Activated CD4-positive, CD25-positive, alpha-beta regulatory T cell treated with anti-CD3 and anti-CD28 coated beads, Interleukin-2, amount 50 U/mL, for 16 hours (primary cell): ENCODE results near the gene GCDH.
"Not testable (repeated sequence)": the region's sequence is repeated elsewhere in the genome, so short reads cannot be mapped to it uniquely, and the experiment has no call there.

ENCODE experiments used
- DNase-seq: peaks from one replicate; pipeline ENCODE4 v3.0.0-alpha.2; 2020; ENCODE audit warnings: low read depth, low spot score

The GCDH gene

DNA sequence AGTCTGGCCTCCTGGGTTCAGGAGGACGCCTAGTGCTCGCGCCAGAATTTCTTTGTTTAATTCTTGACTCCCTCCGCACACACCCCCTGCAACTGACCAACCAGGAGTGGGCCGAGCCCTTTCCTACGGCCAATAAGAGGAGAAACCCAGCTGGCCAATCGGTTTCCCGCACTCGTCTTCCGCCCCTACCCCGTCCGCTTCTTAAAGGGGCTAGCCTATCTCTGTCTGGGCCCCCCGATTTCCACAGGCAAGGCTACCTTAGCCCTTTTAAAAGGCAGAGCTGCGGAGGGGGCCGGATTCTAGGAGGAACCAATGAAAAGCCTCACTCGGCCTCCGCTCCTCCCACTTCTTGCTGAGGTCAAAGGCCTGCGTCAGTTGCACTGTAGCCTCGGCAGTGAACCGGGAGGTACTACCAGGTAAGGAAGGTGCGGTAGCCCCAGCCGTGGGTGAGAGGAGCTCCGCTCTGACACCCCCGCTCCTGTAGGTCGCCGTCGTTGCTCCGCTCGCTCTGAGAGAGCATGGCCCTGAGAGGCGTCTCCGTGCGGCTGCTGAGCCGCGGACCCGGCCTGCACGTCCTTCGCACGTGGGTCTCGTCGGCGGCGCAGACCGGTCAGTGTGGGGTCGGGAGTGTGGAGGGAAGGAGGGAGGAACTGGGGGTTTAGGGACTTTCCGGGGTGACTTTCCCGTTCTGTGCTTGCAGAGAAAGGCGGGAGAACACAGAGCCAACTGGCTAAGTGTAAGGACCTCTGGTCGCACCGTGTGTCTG, at the start of gene GCDH:
GCDH (plus strand) TSS at position 374 of the 766 bp plus-strand sequence; CDS start at position 519, 145 bp downstream.
- DNase-seq, result peak; percentile 96

DNA sequence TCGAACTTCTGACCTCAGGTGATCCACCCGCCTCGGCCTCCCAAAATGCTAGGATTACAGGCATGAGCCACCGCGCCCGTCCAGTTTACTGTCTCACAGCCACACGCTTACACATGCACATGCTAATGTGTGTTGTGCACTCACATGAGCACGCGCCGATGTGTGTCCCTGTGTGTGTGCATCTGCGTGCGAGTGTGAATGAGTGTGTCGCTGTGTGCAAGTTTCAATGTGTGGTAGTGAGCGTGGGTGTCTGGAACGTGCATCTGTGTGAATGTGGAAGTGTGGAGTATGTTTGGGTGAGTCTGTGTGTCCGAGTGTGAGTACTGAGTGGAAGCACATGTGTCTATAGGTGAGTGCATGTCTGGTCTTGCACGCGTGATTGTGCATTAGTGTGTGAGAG, 48.4 kb upstream of the GCDH start:
- no peak for DNase-seq

DNA sequence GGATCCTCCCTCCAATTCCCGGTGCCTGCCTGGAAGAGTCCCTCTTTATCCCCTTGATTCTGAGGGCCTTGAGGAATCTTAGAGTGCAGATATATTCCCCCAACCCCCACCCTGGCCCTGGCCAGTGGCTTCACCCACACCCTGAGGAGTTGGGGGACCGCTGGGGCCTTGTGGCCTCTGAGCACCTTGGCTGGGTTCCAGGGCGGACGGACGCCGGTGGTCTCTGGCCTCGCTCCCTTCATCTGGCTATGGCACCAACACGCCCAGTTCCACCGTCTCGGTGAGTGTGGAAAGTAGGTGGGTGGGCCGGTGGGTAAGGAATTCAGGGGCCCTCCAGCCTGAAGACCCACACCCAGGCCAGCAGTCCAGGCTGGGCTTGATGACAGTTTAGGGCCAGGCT, 47.6 kb upstream of the GCDH start:
- DNase-seq, result no peak

DNA sequence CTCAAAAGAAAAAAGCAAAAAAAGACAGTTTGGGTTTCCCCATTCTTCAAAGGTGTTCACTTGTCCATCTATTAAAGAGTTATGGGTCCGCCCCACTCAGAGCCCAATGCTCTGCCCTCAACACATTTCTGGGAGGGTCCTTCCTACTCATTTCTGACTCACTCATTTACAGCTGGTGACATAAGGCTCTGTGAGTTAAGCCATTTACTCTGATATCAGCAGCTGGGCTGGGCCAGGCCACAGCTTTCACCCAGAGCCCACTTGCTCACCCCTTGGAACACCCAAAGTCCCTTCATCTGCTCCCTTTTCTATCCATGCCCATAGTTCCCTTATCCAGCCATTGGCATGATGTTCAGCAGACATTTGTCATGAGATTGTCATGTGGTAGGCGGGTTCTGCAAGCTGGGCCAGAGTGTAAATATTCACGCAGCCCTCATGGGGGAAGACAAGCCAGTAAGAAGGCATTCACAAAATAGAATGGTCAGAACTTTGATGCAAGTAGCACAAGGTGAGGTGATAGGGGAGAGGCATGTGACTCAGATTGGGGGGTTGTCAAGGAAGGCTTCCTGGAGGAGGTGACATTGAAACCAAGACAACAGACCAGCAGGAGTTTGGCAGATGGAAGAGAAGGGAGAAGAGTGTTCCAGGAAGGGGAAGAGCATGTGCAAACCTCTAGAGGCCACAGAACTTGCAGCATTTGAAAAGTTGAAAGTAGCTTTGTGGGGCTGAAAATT, 46.8 kb upstream of the GCDH start:
- DNase-seq, result no peak

DNA sequence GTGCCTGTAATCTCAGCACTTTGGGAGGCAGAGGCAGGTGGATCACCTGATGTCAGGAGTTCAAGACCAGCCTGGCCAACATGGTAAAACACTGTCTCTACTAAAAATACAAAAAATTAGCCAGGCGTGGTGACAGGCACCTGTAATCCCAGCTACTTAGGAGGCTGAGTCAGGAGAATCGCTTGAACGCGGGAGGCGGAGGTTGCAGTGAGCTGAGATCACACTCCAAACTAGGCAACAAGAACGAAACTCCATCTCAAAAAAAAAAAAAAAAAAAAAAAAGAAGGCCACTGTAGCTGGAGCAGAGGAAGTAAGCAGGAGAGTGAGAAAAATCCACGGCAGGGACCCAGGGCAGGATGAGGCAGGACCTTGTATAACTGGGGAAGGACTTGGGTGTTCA, 44.3 kb upstream of the GCDH start:
- not testable (repeated sequence) for DNase-seq

DNA sequence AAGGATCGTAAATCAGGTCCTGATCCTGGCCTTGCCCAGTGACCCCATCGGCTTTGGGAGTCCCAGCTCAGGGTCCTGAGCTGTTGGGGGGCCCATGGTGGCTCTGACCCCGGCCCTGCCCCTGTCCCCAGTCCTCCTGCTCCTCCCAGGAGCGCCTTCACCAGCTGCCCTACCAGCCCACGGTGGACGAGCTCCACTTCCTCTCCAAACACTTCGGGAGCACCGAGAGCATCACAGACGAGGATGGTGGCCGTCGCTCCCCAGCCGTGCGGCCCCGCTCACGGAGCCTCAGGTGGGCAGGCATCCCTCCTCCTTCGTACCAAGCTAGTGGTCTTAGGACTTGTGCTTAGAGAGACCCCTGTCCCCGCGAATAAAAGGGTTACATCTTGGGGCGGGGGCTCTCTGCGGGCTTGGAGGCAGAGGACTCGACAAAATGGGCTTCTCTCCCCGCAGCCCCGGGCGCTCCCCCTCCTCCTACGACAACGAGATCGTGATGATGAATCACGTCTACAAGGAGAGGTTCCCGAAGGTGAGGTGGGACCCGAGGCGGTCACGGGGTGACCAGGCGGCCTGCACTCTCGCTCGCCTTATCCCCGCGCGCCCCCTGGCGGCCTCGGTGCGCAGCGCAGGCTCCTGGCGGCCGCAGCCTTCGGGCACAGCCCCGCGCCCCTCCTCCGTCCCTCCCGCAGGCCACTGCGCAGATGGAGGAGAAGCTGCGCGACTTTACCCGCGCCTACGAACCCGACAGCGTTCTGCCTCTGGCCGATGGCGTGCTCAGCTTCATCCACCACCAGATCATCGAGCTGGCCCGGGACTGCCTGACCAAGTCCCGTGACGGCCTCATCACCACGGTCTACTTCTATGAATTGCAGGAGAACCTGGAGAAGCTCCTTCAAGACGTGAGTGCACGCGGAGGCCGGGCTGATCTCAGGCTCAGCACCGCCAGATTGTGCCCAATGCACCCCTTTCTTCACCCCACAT, 43.5 kb upstream of the GCDH start:
- DNase-seq, result peak; percentile 66

DNA sequence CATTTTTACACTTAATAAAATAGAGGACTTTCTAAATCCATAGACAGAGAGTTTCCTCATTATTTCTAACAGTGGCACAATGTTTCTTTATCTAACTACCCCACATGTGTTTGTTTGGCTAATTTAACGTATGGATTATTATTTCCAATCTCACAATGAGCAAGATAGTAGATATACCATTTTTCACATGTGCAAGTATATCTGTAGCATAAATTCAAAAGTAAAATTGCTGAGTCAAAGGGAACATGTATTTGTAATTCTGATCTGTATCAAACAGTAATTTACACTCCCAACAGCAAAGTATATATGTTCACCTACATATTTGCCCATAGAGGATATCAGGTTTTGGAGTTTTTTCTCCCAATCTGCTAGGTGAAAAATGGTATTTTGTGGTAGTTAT, 34.3 kb upstream of the GCDH start:
- DNase-seq, result no peak

DNA sequence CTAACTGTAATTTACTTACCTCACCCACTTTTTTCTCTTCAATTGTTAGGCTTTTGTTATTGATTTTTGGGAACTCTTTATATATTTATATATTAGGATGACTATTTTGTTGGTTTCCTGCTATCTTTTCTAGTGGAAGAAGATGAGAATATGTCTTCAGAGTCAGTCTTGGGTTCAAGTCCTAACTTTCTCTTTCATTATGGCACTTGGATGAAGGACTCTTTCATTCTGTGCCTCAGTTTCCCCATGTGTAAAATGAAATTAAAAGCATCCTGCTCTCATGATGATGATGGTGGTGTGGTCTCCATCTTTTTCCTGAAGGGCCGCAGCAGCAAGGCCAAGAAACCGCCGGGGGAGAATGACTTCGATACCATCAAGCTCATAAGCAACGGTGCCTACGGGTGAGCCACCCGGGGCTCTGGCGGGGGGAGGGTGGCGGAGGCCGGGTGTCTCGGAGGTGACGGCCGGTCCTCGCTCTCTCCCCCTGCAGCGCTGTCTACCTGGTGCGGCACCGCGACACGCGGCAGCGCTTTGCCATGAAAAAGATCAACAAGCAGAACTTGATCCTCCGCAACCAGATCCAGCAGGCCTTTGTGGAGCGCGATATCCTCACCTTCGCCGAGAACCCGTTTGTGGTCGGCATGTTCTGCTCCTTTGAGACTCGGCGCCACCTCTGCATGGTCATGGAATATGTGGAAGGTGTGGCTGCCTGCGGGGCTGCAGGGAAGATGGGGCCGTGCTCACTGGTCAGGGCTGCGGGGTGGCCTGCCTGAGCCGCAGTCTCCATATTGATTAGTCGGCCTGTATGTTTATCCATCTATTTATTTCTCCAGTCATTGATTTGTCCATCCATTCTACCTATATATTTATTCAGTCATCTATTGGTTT, 32.7 kb upstream of the GCDH start:
- DNase-seq, result no peak

DNA sequence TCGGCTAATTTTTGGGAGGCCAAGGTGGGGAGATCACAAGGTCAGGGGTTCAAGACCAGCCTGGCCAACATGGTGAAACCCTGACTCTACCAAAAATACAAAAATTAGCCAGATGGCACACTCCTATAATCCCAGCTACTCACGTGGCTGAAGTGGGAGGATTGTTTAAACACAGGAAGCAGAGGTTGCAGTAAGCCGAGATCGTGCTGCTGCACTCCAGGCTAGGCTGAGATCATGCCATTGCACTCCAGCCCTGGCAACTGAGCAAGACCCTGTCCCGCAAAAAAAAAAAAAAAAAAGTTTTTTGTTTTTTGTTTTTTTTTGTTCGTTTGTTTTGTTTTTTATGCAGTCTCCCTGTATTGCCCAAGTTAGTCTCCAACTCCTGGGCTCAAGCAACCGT, 31.4 kb upstream of the GCDH start:
- no peak for DNase-seq

DNA sequence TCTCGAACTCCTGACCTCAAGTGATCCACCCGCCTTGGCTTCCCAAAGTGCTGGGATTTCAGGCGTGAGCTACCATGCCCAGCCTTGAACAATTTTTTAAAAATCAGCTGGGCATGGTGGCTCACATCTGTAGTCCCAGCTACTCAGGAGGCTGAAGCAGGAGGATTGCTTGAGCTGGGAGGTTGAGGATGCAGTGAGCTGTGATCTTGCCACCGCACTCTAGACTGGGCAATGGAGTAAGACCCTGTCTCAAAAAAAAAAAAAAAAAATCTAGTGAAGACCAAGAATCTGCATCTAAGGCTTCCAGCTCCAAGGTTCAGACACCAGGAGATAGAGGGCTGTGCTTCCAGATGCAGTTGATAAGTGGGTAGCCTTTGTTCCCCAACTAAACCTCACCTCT, 26.8 kb upstream of the GCDH start:
- DNase-seq, result no peak

DNA sequence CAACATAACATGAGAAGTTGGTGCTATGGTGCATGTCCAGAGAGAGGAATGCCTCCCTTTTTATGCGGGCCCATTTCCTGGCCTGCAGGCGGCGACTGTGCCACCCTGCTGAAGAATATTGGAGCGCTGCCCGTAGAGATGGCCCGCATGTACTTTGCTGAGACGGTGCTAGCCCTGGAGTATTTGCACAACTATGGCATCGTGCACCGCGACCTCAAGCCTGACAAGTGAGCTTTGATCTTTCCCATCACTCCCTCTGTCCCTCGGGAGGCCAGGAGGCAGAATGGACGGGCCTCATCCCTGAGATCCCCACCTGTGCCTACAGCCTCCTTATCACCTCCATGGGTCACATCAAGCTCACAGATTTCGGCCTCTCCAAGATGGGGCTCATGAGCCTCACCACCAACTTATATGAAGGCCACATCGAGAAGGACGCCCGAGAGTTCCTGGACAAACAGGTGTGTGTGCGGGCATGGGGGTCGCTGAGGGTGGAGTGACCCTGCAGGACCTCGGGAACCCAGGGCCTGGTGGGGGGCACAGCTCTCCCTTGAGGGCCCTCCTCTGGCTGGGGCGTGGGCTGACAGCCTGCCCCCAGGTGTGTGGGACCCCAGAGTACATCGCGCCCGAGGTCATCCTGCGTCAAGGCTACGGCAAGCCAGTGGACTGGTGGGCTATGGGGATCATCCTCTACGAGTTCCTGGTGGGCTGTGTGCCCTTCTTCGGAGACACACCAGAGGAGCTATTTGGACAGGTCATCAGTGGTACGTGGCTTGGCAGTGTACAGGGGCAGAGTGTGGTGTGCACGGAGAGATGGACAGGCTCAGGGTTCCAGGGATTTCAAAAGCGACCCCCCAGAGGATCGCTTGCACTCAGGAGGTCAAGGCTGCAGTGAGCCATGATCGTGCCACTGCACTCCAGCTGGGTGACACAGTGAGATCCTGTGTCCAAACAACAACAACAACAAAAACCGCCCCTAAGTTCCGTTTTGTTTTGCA, 25.9 kb upstream of the GCDH start:
- DNase-seq, result no peak

DNA sequence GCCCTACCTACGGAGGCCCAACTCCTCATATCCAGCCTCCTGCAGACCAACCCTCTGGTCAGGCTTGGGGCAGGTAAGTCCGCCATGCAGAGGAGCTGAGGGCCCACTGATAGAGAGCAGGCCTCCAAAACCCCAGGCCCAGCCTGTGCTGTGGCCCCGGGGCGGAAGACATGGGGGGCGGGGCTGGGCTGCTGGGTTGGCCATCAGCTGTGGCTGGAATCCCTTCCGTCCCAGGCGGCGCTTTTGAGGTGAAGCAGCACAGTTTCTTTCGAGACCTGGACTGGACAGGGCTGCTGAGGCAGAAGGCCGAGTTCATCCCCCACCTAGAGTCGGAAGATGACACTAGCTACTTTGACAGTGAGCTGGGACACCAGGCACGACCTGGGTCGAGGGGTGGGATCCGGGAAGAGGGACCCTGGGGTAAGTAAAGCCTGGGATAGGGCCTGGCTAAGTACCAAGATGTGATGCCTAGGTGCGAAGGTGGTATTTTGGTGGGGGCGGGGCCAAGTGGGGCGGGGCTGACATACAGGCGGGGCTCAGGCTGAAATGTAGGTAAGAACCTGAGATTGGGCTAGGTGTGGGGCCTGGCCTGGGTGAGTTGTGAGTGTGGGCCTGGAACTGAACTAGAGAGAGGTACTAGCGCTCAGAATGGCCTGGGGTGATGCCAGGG, 25.1 kb upstream of the GCDH start:
- DNase-seq, result no peak

DNA sequence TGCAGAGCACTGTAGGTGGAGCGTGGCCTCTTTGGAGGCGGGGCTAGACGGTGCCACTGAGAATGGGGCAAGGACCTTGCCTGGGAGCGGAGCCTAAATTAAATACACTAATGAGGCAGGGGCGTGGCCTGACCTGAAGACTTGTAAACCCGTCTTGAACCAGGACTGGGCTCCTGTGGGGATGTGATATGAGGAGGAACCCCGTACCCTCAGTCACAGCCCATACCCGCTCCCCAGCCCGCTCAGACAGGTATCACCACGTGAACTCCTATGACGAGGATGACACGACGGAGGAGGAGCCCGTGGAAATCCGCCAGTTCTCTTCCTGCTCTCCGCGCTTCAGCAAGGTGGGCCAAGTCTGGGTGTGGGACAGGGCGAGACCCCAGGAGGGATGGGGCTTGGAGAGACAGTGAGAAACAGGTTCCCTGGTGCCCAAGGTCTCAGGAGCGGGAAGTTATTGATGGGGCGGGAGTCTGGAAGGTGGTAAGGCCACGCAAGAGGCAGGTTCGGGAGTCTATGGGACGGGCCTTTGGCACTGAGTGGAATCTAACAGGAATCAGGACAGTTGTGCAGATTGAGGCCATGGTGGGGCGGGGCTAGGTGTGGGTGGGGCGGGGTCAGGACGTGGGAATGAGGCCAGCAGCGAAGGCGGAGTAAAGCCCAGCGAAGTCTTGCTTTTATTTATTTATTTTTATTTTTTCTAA, 24.4 kb upstream of the GCDH start:
- no peak for DNase-seq

DNA sequence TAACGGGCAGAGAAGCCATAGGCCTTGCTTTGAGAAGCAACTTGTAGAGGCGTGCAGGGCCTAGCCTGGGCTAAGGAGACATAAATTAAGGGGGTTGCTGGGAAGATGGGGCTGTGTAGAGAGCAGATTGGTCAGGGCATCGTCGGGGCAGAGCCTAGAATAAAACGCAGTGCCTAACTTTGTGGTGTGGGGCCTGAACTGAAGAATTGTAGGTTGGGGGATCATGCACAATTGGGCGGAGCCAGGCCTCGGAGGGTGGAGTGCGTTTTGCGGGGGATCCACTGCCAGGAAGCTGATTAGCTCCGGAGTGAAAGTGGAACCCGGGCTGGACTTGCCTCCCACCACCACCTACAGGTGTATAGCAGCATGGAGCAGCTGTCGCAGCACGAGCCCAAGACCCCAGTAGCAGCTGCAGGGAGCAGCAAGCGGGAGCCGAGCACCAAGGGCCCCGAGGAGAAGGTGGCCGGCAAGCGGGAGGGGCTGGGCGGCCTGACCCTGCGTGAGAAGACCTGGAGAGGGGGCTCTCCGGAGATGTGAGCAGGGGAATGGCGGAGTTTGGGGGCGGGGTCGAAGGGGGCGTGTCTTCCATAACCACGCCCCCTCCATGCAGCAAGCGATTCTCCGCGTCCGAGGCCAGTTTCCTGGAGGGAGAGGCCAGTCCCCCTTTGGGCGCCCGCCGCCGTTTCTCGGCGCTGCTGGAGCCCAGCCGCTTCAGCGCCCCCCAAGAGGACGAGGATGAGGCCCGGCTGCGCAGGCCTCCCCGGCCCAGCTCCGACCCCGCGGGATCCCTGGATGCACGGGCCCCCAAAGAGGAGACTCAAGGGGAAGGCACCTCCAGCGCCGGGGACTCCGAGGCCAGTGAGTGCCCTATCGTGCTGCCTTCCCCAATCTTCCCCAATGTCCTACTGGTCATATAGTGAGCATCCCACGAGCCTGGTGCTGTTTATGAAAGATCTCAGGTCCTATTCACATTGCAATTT, 23.6 kb upstream of the GCDH start:
- DNase-seq, result peak; percentile 51

DNA sequence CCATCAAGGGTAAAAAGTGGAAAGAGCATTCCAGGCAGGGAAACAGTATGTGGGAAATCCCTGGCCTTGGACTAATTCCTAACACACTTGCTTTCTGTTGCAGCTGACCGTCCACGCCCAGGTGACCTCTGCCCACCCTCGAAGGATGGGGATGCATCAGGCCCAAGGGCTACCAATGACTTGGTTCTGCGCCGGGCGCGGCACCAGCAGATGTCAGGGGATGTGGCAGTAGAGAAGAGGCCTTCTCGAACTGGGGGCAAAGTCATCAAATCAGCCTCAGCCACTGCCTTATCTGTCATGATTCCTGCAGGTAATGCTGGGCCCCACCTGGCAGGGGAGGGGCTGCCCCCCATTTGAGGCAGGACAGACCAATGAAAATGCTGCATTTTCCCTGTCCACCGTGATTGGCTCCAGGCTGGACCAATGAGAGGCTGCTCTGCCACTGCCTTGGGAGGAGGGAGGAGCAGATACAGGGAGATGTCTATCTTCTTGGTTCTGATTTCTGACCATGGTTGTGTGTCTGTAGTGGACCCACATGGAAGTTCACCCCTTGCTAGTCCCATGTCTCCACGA, 22.3 kb upstream of the GCDH start:
- DNase-seq, result no peak

DNA sequence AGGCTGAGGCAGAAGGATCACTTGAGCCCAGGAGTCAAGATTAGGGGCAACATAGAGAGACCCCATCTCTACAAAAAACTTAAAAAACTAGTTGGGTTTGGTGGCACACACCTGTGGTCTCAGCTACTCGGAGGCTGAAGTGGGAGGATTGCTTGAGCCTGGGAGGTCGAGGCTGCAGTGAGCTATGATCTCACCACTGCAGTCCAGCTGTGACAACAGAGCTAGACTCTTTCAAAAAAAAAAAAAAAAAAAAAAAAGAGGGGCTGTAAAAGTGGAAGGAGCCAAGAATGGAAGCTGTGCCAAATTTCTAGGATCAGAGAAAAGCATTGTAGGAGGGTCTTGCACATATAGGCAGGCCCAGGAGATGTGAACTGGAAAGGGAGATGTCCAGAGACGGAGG, 19.3 kb upstream of the GCDH start:
- DNase-seq, result no peak

DNA sequence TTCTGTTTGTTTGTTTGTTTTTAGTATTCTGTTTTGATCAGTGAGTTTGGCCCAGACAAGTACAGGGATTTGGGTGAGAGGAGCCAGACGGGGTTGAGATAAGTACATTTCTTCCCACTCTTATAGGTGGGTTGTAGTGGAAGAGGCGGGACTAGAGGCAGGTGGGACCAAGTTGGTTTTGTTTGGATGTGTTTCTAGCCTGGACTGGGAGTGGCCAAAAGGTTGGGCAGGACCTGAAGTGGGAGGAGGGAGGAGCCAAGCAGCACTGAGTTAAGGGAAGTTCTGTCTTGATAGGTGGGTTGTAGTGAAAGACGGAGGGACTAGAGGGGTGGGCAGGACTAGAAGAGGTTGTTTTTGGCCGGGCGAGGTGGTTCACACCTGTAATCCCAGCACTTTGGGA, 18.7 kb upstream of the GCDH start:
- DNase-seq, result no peak
